GM19099 (cell line): ENCODE measurements around the gene SYPL2.

Source experiments
- POLR2A ChIP-seq: IDR thresholded peaks from 3 replicates; pipeline ENCODE4 v1.6.1; 2011; ENCODE audit warnings: low read depth; ENCODE audit not compliant: insufficient read length; ENCODE audit errors: extremely low read depth

Gene SYPL2

DNA sequence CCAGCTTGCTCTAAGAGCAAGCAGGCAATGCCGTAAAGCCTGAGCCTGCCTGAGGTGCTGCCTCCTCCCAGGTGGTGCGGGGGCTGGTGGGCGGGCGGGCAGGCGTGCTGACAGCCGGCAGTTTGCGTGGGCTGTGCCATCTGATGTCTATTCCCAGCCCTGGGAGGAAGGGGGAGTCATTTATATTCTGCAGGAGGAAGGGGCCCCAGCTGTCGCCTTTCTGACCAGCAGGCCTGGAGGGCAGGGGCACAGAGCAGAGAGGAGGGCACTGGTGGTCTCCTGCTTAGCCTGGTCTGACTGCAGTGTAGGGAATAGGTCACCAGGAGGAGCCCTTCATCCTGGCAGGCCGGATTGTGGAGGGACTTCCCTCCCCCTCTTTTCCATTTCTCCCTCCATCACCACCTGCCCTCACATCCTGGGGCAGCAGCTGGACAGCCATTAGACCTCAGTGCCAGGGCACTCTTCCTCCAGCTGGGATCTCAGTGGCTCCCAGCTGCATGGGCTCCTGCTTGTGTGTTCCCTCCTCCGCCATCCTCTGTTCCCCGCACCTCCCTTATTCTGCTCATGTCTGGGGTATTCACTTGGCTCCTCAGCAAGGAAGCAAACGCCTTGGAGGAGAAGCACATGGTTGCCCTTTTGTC, 31.9 kb downstream of the SYPL2 start:
- no peak for TF ChIP-seq POLR2A

DNA sequence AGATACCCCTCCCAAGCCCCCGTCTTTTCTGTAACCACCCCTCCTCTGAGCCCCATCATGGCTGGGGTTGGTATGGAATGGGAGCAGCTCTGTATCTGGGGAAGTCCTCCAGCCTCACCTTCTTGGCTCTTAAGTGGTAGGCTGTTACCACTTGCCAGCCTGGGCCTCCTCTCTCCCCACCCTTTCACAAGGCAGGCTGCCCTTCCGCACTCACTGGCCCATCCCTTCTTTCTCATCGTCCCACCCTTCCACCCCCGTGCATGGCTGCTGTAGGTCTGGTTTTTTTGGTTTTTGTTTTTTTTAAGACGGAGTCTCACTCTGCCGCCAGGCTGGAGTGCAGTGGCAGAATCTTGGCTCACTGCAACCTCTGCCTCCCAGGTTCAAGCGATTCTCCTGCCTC, 32.7 kb downstream of the SYPL2 start:
- TF ChIP-seq POLR2A, result no peak

DNA sequence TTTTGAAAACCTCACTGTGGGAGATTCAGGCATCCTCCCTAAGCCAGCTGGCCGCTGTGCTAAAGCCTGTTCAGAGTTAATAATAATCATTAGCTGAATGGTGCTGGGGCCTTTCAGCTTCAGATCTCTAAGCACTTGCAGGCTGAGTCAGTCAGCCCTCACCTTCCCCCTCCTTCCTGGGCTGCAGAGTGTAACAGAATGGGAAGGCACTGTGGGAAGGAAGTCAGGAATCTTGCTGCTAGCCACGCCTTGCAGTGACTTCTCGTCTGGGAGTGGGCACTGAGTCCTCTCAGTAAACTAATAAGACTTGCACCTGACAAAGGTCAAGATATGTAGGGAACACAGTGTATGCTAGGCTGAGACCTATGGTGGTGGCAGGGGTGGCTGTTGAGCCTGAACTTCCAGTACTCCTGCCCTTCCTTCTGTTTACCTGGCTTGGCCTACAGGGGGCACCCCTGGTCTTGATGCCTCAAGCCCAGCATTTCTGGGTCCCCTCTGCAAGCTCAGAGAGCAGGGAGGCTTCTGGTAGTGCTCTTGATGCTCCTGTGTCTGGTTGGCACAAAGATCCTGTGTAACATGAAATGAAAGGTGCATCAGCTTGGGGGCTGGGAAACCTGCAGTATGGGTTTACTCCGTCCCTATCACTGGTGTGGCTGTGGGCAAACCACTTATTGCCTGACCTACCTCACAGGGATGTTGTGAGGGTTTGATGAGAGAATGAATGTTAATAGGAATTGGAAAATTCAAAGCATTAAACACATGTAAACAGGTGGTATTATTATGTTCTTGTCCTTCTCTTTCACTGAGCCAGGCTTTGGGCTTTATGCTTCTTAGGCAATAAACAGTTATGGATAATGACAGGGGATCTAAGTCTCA, 33.6 kb downstream of the SYPL2 start:
- no peak for TF ChIP-seq POLR2A

DNA sequence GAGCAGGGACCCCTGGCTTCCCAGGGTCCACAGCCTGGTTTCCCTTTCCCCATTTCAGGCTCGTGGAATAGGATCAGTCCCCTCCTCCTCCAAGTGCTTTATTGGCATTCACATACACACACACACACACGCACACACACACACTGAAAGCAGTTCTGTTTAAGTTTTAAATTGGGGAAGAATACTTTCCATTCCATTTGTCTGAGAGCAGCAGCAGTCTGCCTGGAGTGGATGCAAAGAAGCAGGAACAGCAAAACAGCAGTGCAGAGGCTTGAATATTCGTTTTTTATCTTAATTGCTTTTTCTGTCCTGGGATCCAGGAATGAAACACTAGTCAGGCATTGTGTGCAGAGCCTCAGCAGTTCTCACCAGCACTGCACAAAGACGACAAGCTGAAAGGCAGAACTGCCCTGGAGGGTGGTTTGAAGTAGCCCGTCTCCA, 34.6 kb downstream of the SYPL2 start:
- TF ChIP-seq POLR2A, result no peak

DNA sequence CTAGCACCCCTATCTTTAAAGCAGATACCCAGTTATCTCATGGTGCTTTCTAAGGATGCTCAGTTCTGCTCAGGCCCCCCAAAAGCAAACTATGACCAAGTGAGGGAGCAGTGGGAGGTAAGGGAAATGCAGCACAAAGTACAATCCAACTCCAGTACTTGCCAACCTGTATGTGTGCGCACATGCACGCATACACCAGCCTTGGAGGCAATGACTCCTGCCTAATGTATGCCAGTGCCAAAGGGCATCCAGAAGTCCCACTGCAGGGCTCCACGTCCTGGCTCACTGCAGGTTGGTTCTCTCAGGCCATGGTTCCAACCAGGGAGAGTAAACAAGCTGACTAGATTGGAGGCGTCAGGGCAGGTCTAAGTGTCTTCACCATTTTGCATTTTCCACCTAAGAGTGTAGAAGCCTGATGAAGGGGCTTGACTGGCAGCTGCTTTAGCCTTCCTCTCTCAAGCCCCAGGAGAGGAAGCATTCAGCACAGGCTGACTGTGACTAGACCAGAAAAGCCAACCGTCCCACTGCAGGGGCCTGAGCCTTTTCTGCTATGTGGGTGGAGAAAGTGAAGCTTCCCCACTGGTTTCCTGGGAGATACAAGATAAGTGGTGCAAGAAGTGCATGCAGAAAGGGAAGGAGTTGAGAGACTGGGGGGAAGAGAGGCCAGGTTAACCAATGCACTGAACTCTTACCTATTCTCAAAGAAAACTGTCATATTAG, 35.5 kb downstream of the SYPL2 start:
- TF ChIP-seq POLR2A, result no peak

DNA sequence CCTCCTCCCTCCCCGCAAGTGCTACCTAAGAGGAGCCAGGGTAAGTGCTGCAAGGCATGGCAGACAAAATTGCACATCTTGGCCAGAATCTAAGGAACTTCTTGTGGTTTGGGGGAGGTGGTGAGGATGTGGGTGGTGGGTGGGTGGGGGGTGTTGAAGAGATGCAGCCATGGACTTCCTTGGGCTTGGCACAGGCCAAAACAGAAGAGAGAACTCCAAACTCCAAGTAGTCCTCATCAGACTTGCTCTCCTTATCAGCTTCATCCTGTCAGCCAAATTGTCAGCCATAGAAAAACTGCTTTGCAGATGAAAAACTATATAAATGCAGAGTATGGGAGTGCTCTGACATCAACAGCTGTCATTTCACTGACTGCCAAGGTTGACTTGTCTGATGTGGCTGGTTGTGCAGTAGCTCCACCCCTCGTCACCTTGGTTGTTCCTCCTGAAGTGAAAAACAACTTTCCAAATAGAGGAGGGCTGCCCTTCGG, 36.1 kb downstream of the SYPL2 start:
- no peak for TF ChIP-seq POLR2A

DNA sequence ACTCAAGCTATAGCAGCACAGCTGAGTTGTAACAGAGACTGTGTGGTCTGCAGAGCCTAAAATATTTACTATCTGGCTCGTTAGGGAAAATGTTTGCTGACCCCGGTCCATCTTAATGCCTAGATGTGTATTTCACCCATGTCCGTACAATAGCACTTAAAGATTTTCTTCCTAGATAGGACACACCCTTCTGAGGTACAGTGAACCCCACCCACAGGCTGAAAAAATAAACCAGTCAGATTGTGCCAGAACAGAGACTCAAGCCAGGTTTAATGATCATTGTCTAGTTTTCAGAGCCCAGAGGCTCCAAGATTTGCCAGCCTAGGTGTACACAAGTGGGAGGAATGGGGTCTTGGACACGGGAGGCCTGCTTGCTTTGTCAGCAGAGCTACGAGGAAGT, 37.6 kb downstream of the SYPL2 start:
- TF ChIP-seq POLR2A, result no peak

DNA sequence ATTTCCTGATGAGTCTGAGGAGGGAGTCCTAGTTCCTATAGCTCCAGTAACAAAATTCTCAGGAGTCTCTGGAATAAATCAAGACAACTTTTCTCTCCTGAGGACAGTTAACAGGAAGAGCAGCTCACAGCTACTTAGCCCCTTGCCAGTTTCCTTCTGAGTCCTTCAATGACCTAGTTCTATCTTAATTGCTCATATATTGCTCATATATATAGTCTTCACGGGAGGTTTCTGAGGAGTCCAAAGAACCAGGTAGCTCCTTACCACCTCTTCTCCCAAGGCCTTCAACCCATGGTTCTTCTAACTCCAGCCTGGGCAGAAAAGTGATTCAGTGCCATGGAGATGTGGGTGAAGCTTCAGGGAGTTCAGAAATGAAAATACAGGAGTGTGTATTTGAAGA, 38.6 kb downstream of the SYPL2 start:
- no peak for TF ChIP-seq POLR2A

DNA sequence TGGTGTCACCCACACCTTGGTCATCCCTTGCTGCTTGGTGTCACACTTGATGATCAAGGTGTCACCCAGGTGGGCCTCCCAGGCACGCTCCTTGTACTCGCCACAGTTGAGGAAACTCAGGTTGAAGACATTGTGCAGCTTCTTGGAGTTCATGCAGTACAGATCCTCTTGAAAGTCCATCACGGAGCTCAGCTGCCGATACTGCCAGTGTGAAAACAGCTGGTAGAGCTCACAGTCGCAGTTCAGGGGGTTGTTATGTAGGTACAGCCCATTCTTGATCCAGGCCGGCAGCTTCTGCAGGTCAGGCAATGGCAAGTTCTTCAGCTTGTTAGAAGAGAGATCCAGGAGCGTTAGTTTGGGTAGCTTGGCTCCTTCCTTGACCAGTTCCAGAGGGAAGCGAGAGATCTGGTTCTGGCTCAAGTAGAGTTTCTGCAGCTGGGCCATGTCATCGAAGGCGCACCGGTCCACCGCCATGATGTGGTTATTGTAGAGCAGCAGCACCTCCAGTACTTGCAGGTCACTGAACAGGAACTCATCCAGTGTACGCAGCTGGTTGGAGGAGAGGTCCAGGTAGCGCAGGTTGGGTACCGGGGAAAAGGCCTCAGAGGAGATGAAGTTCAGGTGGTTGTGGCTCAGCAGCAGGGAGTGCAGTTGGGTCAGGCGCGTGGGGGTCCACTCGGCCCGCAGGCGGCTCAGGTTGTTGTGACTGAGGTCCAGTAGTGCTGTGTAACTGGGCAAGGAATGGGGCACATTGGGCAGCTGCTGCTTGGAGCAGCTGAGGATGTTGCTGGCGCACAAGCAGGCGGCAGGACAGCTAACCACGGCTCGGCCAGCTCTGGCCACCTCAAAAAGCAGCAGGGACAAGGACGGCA, 41.9 kb downstream of the SYPL2 start:
- TF ChIP-seq POLR2A, result no peak

DNA sequence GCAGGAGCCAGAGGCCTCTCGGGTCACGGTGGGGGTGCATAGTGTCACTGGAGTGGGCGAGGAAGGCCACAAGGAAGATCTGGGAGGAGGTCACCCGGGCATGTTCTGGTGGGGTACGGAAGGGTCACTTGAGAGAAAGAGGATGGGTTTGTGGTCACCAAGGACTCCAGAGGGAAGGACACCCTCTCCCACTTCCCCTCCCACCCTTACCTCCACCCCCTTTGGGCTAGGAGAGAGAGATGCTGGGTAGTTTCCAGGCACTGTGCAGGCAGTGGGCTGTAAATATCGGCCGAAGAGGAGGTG, 42.5 kb downstream of the SYPL2 start:
- TF ChIP-seq POLR2A, result no peak

DNA sequence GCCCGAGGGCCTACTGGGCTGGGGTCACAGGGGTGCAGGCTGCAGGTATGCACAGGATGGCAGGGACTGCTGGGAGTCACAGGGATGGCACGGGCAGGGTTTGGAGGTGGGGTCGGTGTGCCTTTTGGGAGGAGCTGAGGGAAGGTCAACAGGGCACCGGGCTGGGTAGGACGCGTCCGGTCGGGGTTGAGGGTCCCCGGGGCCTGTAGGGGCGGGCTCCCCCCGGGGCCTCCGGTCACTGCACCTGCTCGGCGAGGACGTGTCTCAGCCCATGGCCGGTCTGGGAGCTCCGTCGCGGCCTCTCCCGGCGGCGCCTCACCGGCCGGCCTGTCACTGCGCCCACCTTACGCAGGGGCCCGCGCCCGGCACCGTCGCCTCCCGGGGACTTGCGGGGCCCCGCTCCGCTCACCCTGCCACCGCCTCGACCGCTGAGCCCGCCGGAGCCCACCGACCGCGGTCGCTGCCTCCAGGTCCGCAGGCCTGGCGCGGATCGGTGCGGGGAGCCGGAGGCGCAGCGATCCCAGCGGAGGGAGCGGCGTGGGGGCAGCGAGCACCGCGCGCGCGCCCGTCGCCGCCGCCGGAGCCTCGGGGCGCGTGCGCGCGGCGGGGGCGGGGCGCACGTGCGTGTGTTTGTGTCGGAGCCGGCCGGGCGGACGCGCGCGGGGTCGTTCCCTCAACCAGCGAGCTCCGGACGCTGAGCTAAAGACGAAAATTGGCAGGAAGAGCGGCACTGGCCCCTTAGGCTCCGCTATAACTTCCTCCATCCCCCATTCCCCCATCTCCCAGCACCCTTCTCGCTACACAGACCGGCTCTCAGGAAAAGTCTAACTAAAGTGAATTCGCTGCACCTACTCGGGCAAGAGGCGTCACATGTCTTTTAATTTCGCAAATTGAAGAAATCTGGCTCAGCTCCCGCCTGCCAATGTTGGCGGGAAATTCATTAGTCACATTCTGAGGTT, 43.1 kb downstream of the SYPL2 start, which contains the start of gene AMIGO1:
AMIGO1 (minus strand) TSS at position 552 of the 959 bp plus-strand sequence. CDS start 815 bp downstream, outside the sequence.
- TF ChIP-seq POLR2A, result peak; percentile 39

DNA sequence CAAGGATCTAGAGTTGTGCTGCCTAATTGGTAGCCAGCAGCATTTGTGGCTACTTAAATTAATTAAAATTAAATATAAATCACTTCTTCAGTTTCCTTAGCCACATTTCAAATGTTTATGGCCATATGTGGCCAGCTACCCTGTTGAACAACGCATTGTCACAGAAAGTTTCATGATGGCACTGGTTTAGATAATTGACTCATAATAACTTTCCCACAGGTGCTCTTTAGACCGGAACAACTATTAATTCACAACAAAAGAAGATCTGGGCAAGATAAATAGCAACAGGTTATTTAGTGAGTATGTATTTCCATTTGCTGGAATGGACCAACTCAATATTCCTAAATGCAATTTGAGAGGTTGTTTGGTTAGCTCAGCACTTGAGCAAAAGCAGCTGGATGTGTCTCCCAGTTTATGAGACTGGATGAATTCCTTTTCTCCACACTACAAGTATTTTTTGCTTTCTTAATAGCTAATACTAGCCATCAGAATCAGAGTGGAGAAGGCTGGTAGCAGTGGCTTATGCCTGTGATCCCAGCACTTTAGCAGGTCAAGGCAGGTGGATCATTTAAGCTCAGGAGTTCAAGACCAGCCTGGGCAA, 46.9 kb downstream of the SYPL2 start:
- TF ChIP-seq POLR2A, result no peak

DNA sequence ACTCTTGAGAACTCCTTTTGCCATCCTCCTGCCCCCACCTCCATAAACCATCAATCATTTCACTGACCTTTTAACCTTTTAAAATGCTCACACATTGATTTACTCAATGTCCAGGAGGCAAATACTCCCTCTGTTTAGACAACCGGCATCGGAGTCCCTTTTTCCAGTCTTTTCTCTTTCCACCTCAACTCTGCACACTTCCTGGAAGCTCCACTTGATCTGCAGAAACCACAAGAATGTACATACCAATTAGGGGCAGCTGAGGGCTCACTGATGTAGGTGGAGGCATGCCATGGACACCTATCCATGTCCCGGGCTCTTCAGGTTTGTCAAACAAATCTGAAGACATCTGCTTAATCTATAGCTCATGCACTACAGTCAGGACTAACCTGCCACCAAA, 48.5 kb downstream of the SYPL2 start:
- no peak for TF ChIP-seq POLR2A
